Left cardiac atrium (tissue), 4 donors: ENCODE results near the gene ATG101. TPM values are rescaled to one million over a fixed set of nuclear protein-coding genes. Genes with fewer than 3 reads are reported as not detected.

Experiments
- ATAC-seq, 2 donors: fragments of 200-7000 bp; cut with Tn5 transposase; one replicate each; pipeline ENCODE4 v1.9.1; 2020; ENCODE audit warnings: mild to moderate bottlenecking in 2 of 2, moderate library complexity in 2 of 2
- DNase-seq: peaks from one replicate; pipeline ENCODE4 v3.0.0-alpha.2; 2020
- intact Hi-C, 2 donors: fragments of 100-400 bp; cut with DNase I; formaldehyde crosslinking; loops; one replicate each; pipeline versions ENCODE4 v1.14.1 to v1.15.1; 2022 to 2023
- total RNA-seq, 2 donors: library from RNA; stranded (reverse); fragmentation: NEBNext Ultra II Directional; extraction: Animal tissue kit (Norgen Biotek cat#: 25700); gene quantifications; one replicate each; pipeline ENCODE4 v1.2.1, GENCODE V29; 2021
- donor health status: DM: no; HTN: yes; CAD: no.
- donor health status: DM: no; HTN: yes; CAD: no; lungs with severe emphysema.
- donor health status: DM: yes; HTN: yes; CAD: no.
- donor health status: Dilated cardiomyopathy.

Gene ATG101
- total RNA-seq, 2 donors from 2014 or later = 25.2 to 28.7 TPM

DNA sequence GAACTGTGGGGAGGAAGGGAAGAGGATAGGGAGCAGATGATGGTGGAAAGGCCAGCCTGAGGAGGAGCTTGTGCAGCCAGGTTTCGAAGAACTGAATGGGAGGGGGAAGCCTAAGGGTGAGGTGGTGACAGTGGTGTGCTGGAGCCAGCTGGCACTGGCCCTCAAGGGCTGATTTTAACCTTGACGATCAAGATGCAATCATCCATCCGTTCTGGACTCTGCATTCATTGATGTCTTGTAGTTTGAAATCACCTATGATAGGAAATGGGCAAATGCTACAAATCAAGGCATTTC is 2.8 kb upstream of the ATG101 start:
- intact Hi-C loops = loop anchor here in 1 of 2 donors (5.0 kb wide), 1 partner anchor 40 kb away; no protein-coding TSS in a partner anchor
- DNase-seq (no peak), ATAC-seq (no peak)

DNA sequence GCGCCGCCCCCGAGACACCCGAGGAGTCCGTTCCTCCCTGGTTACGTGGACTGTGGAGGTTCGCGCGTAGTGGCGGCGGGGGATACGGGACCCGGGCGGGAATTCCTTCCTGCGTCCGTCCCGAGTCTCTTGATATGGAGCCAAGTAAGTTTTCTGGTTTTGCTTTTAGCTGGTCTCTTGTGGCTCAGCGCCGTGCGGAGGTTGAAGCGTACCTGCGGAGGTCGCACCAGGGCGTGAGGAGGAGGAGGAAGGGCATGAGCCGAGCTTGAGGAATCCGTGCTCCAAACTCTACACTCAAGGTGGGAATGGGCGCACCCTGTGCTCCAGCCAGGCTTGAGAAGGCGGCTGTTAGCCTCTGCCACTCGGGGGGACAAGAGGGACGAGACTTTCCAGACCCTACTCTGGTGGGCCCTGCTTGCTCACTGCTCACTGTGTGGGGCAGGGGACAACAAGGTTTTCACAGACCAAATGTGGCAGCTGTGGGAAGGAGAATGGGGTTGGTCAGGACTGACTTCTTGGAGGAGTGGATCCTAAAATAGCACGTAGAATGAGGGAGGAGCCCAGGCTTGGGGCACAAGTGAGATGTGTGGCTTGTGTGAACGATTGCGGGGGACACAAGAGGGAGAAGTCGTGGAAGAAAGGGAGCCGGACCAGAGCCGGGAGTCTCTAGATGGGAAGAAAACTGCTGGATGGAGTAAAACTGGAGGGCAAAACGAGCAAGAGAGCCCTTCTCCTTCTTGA is 577 bp downstream of the ATG101 start:
- intact Hi-C loops = no loop called here

DNA sequence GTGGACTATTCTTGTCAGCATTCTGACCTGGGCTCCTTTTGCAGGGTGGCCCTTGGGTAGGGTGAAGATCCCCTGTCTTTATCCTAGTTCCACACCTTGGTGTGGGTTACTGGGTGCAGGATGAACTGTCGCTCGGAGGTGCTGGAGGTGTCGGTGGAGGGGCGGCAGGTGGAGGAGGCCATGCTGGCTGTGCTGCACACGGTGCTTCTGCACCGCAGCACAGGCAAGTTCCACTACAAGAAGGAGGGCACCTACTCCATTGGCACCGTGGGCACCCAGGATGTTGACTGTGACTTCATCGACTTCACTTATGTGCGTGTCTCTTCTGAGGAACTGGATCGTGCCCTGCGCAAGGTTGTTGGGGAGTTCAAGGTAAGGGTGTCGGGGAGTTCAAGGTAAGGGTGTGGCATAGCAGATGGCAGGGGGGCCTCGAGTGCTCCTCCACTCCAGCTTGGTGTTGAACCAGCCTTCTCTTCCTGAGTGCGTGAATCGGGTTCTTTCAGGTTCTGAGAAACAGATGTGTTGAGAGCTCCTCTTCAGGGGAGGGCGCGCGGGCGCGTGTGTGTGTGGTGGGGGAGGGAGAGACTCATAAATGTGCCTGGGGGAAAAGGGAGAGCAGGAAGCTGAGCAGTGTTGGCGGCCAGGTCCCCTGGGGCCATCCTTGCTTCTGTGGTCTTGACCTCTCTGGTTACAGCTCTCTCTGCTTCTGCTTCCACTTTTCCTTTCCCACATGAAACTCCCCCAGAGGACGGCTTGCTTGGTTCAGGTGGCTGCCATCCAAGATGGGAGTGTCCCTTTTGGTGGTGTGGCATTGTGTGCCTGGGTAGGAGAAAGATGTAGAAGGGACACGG is 4.0 kb downstream of the ATG101 start:
- intact Hi-C loops = no loop called here
- no peak for ATAC-seq
- DNase-seq = peak; percentile 47

More for the DNA sequence above, 577 bp downstream of the ATG101 start:
- DNase-seq (no peak), ATAC-seq (peak; percentile 25 to 54)

DNA sequence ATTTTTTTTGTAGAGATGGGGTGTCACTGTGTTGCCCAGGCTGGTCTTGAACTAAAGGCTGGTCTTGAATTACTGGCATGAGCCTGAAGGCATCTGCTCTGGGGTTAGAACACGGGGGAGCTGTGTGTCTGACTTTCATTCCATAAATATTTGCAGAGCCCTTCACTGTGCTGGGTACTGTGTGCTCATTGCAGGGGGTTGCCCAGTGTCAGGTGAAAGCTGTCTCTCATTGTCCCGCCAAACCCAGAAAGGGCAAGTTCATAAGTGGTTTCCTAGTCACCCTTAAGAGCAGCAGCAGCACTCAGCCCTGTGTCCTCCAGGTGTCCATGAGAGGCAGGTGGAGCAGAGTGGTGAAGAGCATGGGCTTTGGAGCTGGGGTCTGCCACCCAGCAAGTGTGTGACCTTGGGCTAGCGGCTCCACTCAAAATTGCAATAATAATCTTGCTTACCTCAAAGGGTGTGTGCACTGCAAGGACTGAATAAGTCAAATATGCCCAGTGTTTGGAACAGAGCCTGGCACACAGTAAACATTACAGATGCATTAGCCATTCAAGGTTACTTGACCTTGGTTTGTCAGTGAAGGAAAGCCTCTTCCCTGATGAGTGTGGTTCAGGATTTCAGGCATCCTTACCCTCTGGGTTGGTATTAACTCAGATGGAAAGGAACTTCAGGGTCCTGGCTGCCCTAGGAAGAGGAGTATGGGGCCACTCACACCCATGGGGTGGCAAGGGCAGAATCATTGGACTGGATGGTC is 5.4 kb downstream of the ATG101 start:
- intact Hi-C loops = no loop called here
- peak; percentile 6 for DNase-seq
- ATAC-seq = no peak

DNA sequence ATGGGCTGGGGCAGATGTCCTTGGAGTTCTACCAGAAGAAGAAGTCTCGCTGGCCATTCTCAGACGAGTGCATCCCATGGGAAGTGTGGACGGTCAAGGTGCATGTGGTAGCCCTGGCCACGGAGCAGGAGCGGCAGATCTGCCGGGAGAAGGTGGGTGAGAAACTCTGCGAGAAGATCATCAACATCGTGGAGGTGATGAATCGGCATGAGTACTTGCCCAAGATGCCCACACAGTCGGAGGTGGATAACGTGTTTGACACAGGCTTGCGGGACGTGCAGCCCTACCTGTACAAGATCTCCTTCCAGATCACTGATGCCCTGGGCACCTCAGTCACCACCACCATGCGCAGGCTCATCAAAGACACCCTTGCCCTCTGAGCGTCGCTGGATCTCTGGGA is 7.0 kb downstream of the ATG101 start:
- ATAC-seq (no peak), DNase-seq (no peak)
- intact Hi-C loops = no loop called here

DNA sequence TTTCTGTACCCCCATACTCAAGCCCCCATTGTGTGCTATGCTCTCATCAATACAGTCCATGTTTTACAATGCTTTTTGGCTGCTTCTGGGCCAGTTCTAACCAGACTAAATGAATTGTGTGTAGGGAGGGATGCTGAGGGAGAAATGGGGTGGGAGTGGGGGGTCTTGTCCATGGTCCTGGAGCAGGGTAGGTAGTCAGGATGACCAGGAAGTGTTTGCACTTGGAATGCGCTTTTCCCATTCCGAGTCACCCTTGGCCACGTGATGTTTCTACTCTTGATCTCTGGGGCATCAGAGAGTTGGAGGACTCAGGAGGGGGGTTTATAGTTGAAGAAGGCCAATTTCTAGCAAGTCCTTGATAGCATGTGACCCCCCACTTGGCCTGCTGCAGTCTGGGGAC is 8.5 kb downstream of the ATG101 start:
- no peak for DNase-seq
- ATAC-seq = no peak
- intact Hi-C loops = no loop called here

DNA sequence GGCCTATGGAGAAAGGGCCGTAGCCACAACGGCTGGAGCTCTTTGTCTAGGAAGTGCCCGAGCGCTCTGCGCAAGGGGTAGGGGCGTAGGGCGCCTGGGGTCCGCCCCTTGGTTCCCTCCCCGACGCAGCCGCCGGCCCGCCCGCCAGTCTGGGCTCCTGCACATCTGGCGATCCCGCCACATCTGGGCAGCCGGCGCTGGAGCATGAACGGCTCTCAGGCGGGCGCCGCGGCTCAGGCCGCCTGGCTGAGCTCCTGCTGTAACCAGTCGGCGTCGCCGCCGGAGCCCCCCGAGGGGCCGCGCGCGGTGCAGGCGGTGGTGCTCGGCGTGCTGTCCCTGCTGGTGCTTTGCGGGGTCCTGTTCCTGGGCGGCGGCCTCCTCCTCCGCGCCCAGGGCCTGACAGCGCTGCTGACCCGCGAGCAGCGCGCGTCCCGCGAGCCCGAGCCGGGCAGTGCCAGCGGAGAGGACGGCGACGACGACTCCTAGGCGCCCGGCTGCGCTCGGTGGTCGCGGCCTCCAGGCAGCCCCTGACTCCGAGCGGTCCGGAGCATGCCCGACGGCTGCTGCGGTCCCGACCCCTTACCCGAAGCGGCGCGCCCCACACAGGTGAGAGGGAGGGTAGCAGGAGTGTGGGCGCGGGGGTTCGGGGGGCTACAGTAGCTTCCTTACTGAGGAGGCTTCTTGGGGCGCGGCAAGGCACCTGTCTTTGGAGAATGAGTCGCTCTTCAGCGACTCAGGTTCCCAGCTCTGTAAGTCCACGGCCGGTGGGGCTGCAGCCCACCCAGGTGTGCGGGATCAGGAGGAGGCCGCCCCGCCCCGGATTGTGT is 10.0 kb downstream of the ATG101 start, which contains the start of gene SMIM41:
TSS of gene SMIM41 (plus strand) at position 129 of the 827 bp plus-strand sequence. CDS start at position 205, 76 bp downstream.
- intact Hi-C loops = loop anchor here in 1 of 2 donors (5.0 kb wide), 2 partner anchors 43 to 77 kb away; no protein-coding TSS in a partner anchor
- DNase-seq (no peak), ATAC-seq (peak in 1 of 2 donors; percentile 17)

DNA sequence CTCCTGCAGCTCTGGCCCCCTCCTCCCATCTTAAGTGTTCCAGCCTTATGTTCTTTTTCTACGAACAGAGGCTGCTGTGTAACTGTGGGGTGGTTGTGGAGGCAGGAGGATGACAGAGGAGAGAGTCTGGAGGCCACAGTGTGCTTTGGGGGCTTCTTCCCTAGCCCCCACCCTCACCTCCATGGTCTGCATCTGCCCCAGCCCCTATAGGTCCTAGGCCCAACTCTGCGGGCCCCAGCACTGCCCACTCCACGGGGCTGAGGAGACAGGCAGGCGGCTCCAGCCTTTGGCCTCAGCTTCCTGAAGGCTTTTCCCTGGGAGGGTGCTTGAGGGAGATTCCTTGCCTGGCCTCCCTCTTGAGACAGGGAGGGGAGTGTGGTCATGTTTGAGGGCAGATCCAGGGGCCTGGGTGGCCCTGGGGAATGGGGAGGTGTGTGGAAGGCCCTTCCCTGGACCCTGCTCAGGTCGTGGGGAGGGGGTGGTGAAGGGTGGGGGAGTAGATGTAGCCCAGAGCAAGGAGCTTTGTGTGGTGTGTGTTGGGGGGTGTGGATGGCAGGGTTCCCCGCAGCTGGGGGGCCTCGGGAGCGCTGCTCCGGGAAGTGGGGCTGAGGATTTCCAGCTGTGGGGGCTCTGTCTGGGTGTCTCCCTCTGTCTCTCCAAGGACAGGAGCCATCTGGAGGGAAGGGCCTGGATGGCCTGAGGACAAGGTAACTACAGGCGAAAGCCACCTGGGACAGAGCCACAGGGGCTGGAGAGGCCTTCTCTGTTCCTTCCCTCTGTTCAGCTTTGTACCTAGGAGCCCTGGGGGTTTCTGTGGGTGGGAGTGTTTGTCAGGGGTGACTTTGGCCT is 10.8 kb downstream of the ATG101 start:
- DNase-seq (no peak), ATAC-seq (no peak)
- intact Hi-C loops = loop anchor here in 1 of 2 donors (5.0 kb wide), 2 partner anchors 42 to 78 kb away; no protein-coding TSS in a partner anchor

DNA sequence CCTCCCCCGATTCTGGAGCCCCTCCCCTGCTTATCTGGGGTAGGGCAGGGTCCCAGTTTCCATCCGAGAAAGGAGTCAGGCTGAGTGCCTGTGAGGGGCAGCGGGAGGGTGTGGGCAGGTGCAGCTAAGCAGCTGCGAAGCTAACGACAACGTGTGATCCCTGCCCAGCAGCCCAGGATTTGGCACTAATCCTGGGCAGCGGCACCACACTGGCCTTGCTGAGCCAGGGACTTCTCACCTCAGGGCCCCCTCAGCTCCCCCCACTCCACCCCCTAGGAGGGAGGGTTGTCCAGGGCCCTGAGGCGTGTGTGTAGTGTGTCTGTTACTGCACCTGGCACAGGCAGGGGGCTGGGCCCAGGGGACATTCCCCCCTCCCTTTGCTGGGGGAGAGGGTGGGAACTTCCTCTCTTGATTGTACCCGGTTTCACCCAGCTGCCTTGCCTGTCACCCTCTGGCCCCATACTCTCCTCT is 11.5 kb downstream of the ATG101 start:
- ATAC-seq (peak; percentile 14 to 31), DNase-seq (no peak)
- intact Hi-C loops = loop anchor here in 1 of 2 donors (5.0 kb wide), 2 partner anchors 41 to 79 kb away; no protein-coding TSS in a partner anchor

DNA sequence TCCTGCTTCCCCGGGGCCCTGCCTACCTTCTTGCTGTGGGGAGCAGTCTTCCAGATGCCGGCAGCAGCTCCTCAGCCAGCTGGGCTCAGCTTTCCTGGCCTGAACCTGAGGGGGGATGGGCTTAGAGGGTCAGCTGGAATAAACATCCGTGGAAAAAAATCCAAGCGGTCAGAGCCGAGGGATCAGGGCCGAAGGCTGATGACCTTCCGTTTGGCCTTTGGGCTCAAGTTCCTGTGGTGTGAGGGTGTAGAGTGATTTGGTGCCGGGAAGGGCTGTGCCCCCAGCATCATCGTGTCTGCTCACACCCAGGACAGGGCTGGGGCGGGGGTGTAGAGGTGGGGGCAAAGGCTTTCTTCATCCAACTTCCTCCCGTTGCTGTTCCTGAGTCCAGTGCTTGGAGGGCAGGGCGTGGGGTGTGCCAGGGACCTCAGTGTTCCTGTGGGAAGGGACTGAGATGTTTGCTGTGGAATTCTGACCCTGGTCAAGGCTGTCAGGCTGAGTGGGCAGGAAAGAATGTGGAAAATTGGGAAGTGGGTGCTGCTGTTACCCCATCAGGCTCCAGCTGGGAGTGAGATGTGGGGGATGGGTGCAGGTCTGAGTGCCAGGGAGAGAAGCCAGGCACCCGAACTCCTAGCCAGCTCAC is 12.4 kb downstream of the ATG101 start:
- DNase-seq (peak; percentile 69), ATAC-seq (peak; percentile 32 to 45)
- intact Hi-C loops = loop anchor here (2.0 to 5.0 kb wide), 3 partner anchors 40 to 80 kb away; no protein-coding TSS in a partner anchor

DNA sequence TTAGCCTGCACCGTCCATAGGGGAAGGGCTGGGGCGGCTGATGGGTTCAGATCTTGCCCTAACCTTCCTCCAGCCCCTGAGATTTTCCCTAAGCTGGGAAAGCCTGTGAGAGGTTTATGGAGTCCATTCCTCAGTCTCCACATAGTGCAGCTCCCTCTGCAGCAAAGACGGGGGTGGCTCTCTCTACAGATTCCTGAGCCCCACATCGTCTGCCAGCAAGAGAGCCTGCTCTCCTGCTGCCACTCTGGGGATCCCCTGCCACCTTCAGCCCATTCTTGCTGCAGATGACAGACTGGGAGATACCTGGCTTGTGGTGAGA is 12.8 kb downstream of the ATG101 start:
- DNase-seq (no peak), ATAC-seq (peak in 1 of 2 donors; percentile 4)
- intact Hi-C loops = loop anchor here (2.0 to 5.0 kb wide), 3 partner anchors 40 to 80 kb away; no protein-coding TSS in a partner anchor

DNA sequence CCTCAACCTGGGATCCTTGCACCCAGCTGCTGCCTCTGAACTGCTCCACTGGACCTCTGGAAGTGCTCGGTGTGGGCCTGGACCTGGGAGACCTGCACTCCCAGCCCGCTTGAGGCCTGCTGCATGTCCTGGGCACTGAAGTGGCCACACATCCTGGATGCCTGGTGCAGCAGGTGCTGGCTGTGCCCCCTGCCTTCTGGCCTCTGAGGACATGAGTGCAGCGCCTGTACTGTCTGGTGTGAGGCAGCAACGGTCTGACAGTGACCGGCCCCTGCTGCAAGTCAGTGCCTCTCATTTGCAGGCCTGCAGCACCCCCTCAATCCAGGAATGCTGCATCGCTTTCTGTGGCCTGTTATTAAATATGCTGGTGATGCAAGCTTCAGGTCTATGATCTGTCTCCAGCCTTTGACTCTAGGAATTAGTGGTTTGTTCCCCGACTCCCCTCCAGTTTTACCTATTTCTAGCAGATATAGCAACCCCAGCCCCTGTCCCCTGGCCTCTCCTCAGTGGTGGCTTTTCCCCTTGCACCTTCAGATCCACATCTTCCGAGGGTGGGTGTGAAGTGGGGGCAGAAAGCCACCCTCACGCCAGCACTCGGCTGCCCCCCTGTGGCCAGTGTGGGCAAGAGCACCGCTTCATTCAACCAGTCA is 13.3 kb downstream of the ATG101 start:
- ATAC-seq (peak; percentile 50 to 56), DNase-seq (peak; percentile 65)
- intact Hi-C loops = loop anchor here (1.0 to 5.0 kb wide), 4 partner anchors 39 to 81 kb away; no protein-coding TSS in a partner anchor

DNA sequence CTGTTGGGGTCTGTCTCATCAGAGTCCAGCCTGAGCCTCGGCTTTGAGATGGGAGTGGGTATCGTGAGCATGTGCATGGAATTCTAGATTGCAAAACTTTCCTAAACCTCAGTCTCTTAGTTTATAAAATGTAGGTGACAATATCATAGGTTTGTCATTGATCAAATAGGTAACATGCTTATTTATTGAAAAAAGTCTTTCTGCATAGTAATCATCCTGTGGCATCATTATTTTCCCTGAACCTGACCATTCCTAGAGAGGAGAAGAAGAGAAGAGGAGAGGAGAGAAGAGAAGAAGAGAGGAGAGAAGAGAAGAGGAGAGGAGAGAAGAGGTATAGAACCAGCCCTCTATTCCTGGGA is 13.8 kb downstream of the ATG101 start:
- intact Hi-C loops = loop anchor here (1.0 to 5.0 kb wide), 4 partner anchors 39 to 81 kb away; no protein-coding TSS in a partner anchor
- DNase-seq (no peak), ATAC-seq (no peak)

DNA sequence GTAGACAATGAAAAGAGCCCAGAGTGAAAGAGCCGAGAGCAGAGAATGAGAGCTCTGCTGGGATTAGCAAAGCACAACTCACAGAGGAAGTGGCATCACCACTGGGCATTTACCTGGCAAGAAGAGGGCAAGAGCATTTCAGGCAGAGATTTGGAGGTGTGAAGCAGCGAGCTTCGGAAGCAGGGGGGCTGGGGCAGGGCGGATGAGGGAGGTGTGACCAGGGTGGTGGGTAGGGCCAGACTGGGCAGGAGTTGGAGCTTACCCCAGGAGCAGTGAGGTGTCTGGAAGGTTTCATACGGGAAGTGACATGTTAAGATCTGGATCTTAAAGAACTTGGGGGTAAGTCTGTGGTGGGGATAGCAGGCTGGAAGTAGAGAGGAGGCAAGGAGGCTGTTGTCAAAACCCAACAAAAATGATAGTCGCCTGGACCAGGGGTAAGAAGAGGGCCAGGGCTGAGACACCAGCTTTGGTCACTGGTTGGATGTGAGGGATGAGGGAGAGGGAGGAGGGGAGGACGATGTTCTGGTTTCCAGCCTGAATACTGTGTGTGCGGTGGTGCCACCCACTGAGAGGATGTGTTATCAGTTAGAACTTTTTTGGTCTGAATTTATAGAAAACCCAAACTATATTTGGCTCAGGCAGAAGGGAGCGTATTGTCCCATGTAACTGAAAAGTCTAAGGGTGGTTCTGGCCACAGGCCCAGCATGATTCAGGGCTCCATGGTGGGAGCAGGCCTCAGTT is 14.9 kb downstream of the ATG101 start:
- intact Hi-C loops = loop anchor here in 1 of 2 donors (5.0 kb wide), 2 partner anchors 38 to 82 kb away; no protein-coding TSS in a partner anchor
- ATAC-seq = no peak

DNA sequence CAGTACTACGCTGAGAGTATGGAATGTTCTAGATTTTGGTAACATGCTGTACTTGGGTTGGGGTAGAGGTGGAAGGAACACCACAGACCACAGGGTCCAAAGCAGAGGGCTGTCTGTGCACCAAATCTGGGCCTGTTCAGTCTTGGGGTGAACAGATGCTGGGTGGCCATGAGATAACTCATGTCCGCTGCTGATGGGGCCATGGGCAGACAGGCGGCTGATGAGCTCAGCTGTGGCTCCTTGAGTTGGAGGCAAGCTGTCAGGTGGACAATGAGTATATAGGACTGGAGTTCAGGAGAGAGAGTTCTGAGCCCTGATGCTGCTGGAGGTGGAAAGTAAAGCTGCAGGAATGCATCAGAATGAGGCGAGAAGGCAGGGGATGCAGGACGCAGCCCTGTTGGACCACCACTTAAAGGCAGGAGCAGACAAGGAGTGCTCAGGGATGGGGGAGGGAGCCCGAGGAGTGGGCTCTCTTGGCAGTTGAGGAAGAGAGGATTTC is 16.0 kb downstream of the ATG101 start:
- no peak for DNase-seq
- intact Hi-C loops = no loop called here
- ATAC-seq = no peak

More for the DNA sequence above, 14.9 kb downstream of the ATG101 start:
- no peak for DNase-seq
